Keratinocyte (primary cell): ENCODE results near the gene METTL3. TPM values are rescaled to one million over a fixed set of nuclear protein-coding genes. Genes with fewer than 3 reads are reported as not detected.

Experiments used
- DNase-seq: peaks from one replicate; pipeline ENCODE4 v3.0.0-alpha.2; 2011; ENCODE audit warnings: low read depth, missing footprints, low spot score
- FAIRE-seq: peaks from 2 replicates; lab custom pipeline; 2011; peaks lifted over from hg19 to GRCh38; lab: Jason Lieb, UNC
- H2AFZ ChIP-seq: 2 replicates; pipeline ENCODE4 v1.6.0; 2012; ENCODE audit warnings: low read length, control low read depth, inconsistent platforms; ENCODE audit not compliant: control insufficient read depth
- H3K27ac ChIP-seq: 2 replicates; pipeline ENCODE4 v1.5.1; 2011; ENCODE audit warnings: low read length; ENCODE audit not compliant: control insufficient read depth, insufficient read depth
- H3K27me3 ChIP-seq: 3 replicates; pipeline ENCODE4 v1.6.0; 2011; ENCODE audit warnings: low read length; ENCODE audit not compliant: control insufficient read depth, insufficient read depth; ENCODE audit errors: extremely low read depth
- H3K36me3 ChIP-seq, 2 experiments: 2 replicates in 1 of 2; 3 replicates in 1 of 2; pipeline ENCODE4 v1.5.1; 2011; ENCODE audit warnings: low read length in 2 of 2, mild to moderate bottlenecking in 1 of 2; ENCODE audit not compliant: control insufficient read depth in 2 of 2, insufficient read depth in 2 of 2; ENCODE audit errors: extremely low read depth in 1 of 2
- H3K4me1 ChIP-seq: 3 replicates; pipeline ENCODE4 v1.5.1; 2011; ENCODE audit warnings: low read length; ENCODE audit not compliant: control insufficient read depth, insufficient read depth; ENCODE audit errors: extremely low read depth
- H3K4me2 ChIP-seq: 3 replicates; pipeline ENCODE4 v1.6.0; 2011; ENCODE audit warnings: low read depth, low read length; ENCODE audit not compliant: control insufficient read depth, insufficient read depth; ENCODE audit errors: extremely low read depth
- H3K4me3 ChIP-seq, 3 experiments: fragments of 200-600 bp in 1 of 3; sonication (generic) in 1 of 3; 2 replicates in 2 of 3; 3 replicates in 1 of 3; pipeline ENCODE4 v1.5.1; 2011 to 2016; ENCODE audit warnings: low read length in 3 of 3, mild to moderate bottlenecking in 3 of 3, control low read depth in 2 of 3, inconsistent platforms in 1 of 3, low read depth in 1 of 3, mixed read lengths in 1 of 3, mixed run types in 1 of 3, moderate library complexity in 1 of 3; ENCODE audit not compliant: control insufficient read depth in 2 of 3, insufficient read depth in 2 of 3; ENCODE audit errors: extremely low read depth in 1 of 3
- H3K79me2 ChIP-seq: 2 replicates; pipeline ENCODE4 v1.6.0; 2012; ENCODE audit warnings: low read length; ENCODE audit not compliant: control insufficient read depth, insufficient read depth
- H3K9ac ChIP-seq: 3 replicates; pipeline ENCODE4 v1.6.0; 2011; ENCODE audit warnings: low read length; ENCODE audit not compliant: control insufficient read depth, insufficient read depth; ENCODE audit errors: extremely low read depth
- H3K9me1 ChIP-seq: 3 replicates; pipeline ENCODE4 v1.6.0; 2011; ENCODE audit warnings: low read length; ENCODE audit not compliant: control insufficient read depth, insufficient read depth; ENCODE audit errors: extremely low read depth
- H3K9me3 ChIP-seq: 2 replicates; pipeline ENCODE4 v1.5.1; 2012; ENCODE audit warnings: low read depth, low read length; ENCODE audit not compliant: control insufficient read depth
- H4K20me1 ChIP-seq: 3 replicates; pipeline ENCODE4 v1.6.0; 2011; ENCODE audit warnings: low read length; ENCODE audit not compliant: control insufficient read depth, insufficient read depth; ENCODE audit errors: extremely low read depth
- EZH2 ChIP-seq: IDR thresholded peaks from one replicate; pipeline ENCODE4 v1.6.1; 2012; ENCODE audit warnings: inconsistent platforms, mild to moderate bottlenecking, low read length, moderate library complexity
- dilution Hi-C: fragments of 300-500 bp; cut with MboI; formaldehyde crosslinking; loops from one replicate; pipeline ENCODE4 v1.7.0; 2020; ENCODE audit warnings: low sequenced_read_pairs; ENCODE audit not compliant: extremely low pct_ligation_motif_present
- polyA plus RNA-seq, 5 experiments: library from polyadenylated mRNA; depleted of rRNA in 3 of 5; stranded (reverse) in 3 of 5; stranded (forward) in 1 of 5; unstranded in 1 of 5; fragments of >200 nt; gene quantifications; 1 replicate in 1 of 5; 2 replicates in 3 of 5; 3 replicates in 1 of 5; pipeline versions ENCODE4 v1.2.1 to v1.2.3, GENCODE V29; 2011 to 2012; ENCODE audit warnings: missing spikeins in 2 of 5, low read depth in 1 of 5, low replicate concordance in 1 of 5
- TF ChIP-seq, protein P1 (sequence below), 3 experiments: IDR thresholded peaks in 1 of 3; conservative IDR thresholded peaks in 1 of 3; optimal IDR thresholded peaks in 1 of 3; 2 replicates in 2 of 3; 3 replicates in 1 of 3; pipeline versions ENCODE3 to v1.5.1; 2011; ENCODE audit warnings: low read length in 3 of 3, mild to moderate bottlenecking in 3 of 3, moderate library complexity in 2 of 3, control low read depth in 1 of 3, inconsistent platforms in 1 of 3; ENCODE audit not compliant: insufficient read depth in 2 of 3; ENCODE audit errors: extremely low read depth in 1 of 3

Gene METTL3
- polyA plus RNA-seq, 1 donor (not counting 4 experiments of a cell fraction or from before 2014, with no cell fraction given): 99.7 TPM

DNA sequence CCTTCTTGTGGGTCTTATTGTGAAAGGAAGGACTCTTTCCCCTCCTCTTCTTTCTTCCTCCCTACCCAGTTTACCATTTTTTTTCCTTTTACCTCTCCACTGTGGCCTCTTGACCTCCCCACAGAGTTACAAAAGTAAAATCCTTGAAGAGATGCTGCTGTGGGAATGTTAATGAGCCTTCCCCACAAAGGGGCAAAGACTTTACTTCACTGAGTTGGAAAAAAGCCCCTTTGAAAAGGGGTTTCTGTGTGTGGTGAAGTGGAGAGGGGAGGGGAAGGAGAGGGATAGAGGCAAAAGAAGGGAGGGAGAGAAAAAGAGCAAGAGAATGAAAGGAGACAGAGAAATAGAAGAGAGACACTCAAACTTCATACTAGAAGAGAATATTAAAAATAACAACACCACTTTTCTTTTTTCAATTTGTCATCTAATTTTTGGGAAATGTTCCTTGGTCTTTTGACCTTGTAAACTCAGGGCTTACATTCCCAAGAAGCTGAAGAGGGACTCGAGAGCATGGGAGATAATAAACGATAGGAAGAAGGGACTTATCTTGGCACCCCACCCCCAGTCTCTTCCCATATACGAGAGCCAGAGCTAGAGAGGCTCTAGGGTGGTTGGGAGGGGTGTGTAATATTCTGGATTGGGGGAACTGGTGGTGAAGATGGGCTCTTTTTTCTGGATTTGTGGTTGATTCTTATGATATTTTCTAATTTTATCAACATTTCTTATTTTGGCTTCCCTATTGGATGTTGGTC lies 28.2 kb upstream of the METTL3 start:
- dilution Hi-C loops: no loop called here
- Histone ChIP-seq H3K9me3 (no peaks in the 10 kb centered on the region), H3K4me1 (peaks cover 5% of the 10 kb centered on the region), H3K79me2 (no peaks in the 10 kb centered on the region), H3K9ac (no peak overlapping the region), H2AFZ (no peak overlapping the region), H3K4me2 (no peak overlapping the region), H3K9me1 (no peaks in the 10 kb centered on the region), H3K27me3 (peaks cover 21% of the 10 kb centered on the region), H3K4me3 (no peak overlapping the region), H4K20me1 (no peaks in the 10 kb centered on the region), H3K36me3 (no peaks in the 10 kb centered on the region), H3K27ac (no peak overlapping the region)
- FAIRE-seq (no peak), DNase-seq (no peak)
- TF ChIP-seq, protein P1, sequence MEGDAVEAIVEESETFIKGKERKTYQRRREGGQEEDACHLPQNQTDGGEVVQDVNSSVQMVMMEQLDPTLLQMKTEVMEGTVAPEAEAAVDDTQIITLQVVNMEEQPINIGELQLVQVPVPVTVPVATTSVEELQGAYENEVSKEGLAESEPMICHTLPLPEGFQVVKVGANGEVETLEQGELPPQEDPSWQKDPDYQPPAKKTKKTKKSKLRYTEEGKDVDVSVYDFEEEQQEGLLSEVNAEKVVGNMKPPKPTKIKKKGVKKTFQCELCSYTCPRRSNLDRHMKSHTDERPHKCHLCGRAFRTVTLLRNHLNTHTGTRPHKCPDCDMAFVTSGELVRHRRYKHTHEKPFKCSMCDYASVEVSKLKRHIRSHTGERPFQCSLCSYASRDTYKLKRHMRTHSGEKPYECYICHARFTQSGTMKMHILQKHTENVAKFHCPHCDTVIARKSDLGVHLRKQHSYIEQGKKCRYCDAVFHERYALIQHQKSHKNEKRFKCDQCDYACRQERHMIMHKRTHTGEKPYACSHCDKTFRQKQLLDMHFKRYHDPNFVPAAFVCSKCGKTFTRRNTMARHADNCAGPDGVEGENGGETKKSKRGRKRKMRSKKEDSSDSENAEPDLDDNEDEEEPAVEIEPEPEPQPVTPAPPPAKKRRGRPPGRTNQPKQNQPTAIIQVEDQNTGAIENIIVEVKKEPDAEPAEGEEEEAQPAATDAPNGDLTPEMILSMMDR (optimal IDR thresholded peaks at IDR 0.05 in 1 of 3, IDR thresholded peaks at IDR 0.05 in 1 of 3, conservative IDR thresholded peaks at IDR 0.05 in 1 of 3; ENCODE audit: extremely low read depth in 1 of 3, insufficient read depth in 2 of 3, low read length in 3 of 3): no peak
- TF ChIP-seq EZH2: no peak

- Histone ChIP-seq H3K9me1 (no peaks in the 10 kb centered on the region), H3K27ac (no peak overlapping the region), H3K27me3 (peaks cover 21% of the 10 kb centered on the region), H4K20me1 (no peaks in the 10 kb centered on the region), H2AFZ (no peak overlapping the region), H3K79me2 (no peaks in the 10 kb centered on the region), H3K4me2 (peak overlapping the region; percentile 56), H3K9me3 (no peaks in the 10 kb centered on the region), H3K9ac (no peak overlapping the region), H3K36me3 (no peaks in the 10 kb centered on the region), H3K4me3 (no peak overlapping the region), H3K4me1 (peaks cover 5% of the 10 kb centered on the region)
- FAIRE-seq (no peak), DNase-seq (no peak)
- TF ChIP-seq, protein P1 (optimal IDR thresholded peaks at IDR 0.05 in 1 of 3, IDR thresholded peaks at IDR 0.05 in 1 of 3, conservative IDR thresholded peaks at IDR 0.05 in 1 of 3; ENCODE audit: extremely low read depth in 1 of 3, insufficient read depth in 2 of 3, low read length in 3 of 3): no peak
- TF ChIP-seq EZH2: no peak
- dilution Hi-C loops: no loop called here
These were observed 25.9 kb upstream of the METTL3 start for GRCh38 chr14:21537090-21537424.
